Body of pancreas (tissue), 4 donors: Measurements from ENCODE around the gene CDCA4. TPM values are rescaled to one million over a fixed set of nuclear protein-coding genes. Genes with fewer than 3 reads are reported as not detected.
A peak's percentile ranks its signal among the peaks of the same experiment; 100 is the strongest.

ENCODE experiments used
- ATAC-seq: fragments of 150-250 bp; one replicate; pipeline ENCODE4 v1.9.1; 2016
- DNase-seq, 4 donors: peaks; one replicate each; pipeline ENCODE4 v3.0.0-alpha.2; 2019
- H3K27ac ChIP-seq, 4 donors: fragments of 200-600 bp; sonication (generic); 1 replicate in 3 of 4; 2 replicates in 1 of 4; pipeline versions ENCODE4 v1.5.1 to v1.6.1; 2016 to 2019; ENCODE audit warnings: mild to moderate bottlenecking in 1 of 4, mixed read lengths in 1 of 4, moderate library complexity in 1 of 4
- H3K27me3 ChIP-seq, 2 donors: fragments of 200-600 bp; sonication (generic); one replicate each; pipeline ENCODE4 v1.6.0; 2016; ENCODE audit warnings: mild to moderate bottlenecking in 1 of 2
- H3K36me3 ChIP-seq, 2 donors: fragments of 200-600 bp; sonication (generic); replicated peaks in 1 of 2; 2 replicates each; pipeline ENCODE4 v1.5.1; 2016; ENCODE audit warnings: low read depth in 2 of 2; ENCODE audit not compliant: insufficient read depth in 1 of 2
- H3K4me1 ChIP-seq: fragments of 200-600 bp; sonication (generic); one replicate; pipeline ENCODE4 v1.6.0; 2016
- H3K4me3 ChIP-seq, 2 donors: fragments of 200-600 bp; sonication (generic); 1 replicate in 1 of 2; 2 replicates in 1 of 2; pipeline ENCODE4 v1.5.1; 2016 to 2019
- H3K9me3 ChIP-seq, 3 donors: fragments of 200-600 bp; sonication (generic); 1 replicate in 2 of 3; 2 replicates in 1 of 3; pipeline ENCODE4 v1.5.1; 2016
- POLR2A ChIP-seq, 3 donors: fragments of 450-650 bp; IDR thresholded peaks; one replicate each; pipeline ENCODE4 v1.6.1; 2016; ENCODE audit warnings: antibody characterized with exemption in 3 of 3, mild to moderate bottlenecking in 2 of 3
- WGBS, 2 donors: methylation state at CpG; one replicate each; pipeline ENCODE4 v1.1.5; 2017; 5-methylcytosine and 5-hydroxymethylcytosine counted together
- intact Hi-C: fragments of 100-400 bp; cut with DNase I; formaldehyde crosslinking; loops from one replicate; pipeline ENCODE4 v1.15.1; 2023
- total RNA-seq, 2 donors: library from RNA; depleted of rRNA; stranded (reverse); fragments of >200 nt; gene quantifications; one replicate each; pipeline ENCODE4 v1.1.0, GENCODE V29; 2016
- TF ChIP-seq, protein P1 (sequence below), 7 experiments: fragments of 450-650 bp in 4 of 7; fragments of 200-600 bp in 3 of 7; sonication (generic) in 3 of 7; IDR thresholded peaks; one replicate each; pipeline ENCODE4 v1.5.1; 2016 to 2019; ENCODE audit warnings: antibody characterized with exemption in 7 of 7

CDCA4 gene
- total RNA-seq, 2 donors from 2014 or later, result 2.6 to 4.7 TPM

DNA sequence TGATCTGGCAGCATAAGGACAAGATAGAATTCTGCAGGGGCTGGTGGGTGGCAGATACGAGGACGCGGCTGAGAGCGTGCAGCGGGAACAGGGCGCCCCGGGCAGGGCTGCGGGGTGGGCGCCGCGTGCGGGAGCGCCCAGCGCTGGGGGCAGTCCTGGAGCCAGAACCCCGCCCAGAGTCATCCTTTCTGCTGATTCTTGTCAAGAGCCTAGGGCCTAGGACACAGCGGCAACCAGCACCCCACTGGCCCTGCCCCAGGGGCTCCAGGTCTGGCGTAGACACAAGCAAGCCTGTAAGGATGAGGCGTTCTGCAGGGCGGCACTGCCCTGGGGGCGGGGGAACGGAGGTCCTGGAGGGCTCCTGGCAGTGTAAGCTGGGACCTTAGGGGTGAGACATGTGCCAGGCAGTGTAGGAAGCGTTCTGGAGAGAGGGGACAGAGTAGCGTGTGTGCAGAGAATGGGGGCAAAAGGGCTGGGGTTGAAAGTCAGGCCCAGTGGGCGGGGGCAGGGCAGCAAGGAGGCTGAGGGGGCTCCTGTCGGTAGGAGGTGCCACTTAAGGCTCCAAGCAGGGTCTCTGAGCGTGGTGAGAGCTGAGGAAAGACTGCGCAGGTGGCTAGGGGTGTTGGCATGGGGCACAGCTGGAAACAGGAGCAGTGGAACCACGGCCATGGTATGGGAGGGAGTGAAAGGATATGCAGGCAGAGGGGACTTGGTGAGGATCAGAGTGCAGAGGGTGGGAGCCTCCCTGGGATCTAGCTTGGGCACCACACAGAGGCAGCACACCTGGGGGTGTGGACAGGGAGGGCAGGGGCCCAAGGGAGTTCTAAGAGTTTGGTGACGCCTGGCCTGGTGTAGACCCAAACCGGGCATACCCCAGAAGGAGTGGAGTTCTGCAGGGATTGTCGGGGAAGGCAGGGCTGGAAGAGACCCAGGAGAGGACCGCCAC, 41.9 kb downstream of the CDCA4 start:
- H3K36me3 ChIP-seq, result no peaks in the 10 kb centered on the region
- WGBS, 2 donors, result 61 to 84% methylated on average over 26 to 30 of the region's 32 CpGs
- no peak for ATAC-seq
- no peaks in the 10 kb centered on the region for H3K27me3 ChIP-seq
- no peak for TF ChIP-seq POLR2A (IDR thresholded peaks at IDR 0.05)
- TF ChIP-seq, protein P1, sequence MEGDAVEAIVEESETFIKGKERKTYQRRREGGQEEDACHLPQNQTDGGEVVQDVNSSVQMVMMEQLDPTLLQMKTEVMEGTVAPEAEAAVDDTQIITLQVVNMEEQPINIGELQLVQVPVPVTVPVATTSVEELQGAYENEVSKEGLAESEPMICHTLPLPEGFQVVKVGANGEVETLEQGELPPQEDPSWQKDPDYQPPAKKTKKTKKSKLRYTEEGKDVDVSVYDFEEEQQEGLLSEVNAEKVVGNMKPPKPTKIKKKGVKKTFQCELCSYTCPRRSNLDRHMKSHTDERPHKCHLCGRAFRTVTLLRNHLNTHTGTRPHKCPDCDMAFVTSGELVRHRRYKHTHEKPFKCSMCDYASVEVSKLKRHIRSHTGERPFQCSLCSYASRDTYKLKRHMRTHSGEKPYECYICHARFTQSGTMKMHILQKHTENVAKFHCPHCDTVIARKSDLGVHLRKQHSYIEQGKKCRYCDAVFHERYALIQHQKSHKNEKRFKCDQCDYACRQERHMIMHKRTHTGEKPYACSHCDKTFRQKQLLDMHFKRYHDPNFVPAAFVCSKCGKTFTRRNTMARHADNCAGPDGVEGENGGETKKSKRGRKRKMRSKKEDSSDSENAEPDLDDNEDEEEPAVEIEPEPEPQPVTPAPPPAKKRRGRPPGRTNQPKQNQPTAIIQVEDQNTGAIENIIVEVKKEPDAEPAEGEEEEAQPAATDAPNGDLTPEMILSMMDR (IDR thresholded peaks at IDR 0.05), result no peak
- no peaks in the 10 kb centered on the region for H3K9me3 ChIP-seq
- H3K4me3 ChIP-seq, result no peak overlapping the region
- peak overlapping the region in 1 of 4 donors; percentile 61 for H3K27ac ChIP-seq
- intact Hi-C loops, result loop anchor here (5.0 kb wide), 1 partner anchor 68 kb away; no protein-coding TSS in a partner anchor
- peaks cover 64% of the 10 kb centered on the region for H3K4me1 ChIP-seq
- no peak for DNase-seq

DNA sequence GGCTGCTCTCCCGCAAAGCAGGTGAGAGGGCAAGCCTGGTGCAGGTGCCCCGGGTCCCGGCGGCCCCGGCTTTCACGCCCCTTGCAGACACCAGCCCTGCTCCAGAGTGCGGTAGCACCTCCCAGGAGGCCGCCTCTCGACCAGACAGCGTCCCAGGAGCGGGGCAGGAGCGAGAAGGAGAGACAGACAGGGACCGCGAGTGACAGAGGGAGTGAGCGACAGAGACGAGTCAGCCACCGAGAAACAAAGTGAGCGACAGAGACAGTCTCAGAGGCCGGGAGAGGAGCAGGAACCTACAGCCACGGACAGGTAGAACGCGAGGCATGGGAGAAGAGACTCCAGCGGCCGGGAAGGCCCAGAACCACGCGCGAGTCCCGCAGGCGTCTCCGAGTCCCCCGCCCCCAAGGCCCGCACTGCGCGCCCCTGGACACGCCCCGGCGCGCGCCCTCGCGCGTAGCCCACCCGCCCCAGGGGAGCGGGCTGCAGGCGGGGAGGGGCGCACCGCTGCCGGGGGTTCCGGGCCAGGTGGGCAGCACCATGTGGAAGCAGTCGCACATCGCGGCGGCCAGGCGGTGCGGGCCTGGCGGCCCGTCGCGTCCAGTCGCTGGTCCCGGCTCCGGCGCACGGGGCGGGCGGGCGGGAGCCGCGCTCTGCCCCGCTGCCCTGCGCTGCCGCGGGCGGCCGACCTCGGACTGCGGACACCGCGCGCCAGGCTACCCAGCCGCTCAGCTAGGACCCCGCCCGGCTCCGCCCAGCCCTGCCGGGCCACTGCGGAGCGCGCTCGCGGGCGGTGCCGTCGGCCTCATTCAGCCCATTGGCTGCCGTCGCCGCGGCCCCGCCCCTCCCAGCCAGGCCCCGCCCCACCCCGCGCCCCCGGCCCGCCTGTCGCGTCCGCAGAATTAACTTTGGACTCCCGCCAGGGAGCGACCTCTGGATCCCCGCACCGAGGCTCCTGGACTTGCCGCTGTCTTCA, 42.9 kb downstream of the CDCA4 start, which contains the start of gene AHNAK2:
TSS of gene AHNAK2 (minus strand) at position 694 of the 973 bp plus-strand sequence. CDS start at position 557, 137 bp downstream.
- WGBS, 2 donors, result 7 to 8% methylated on average over 33 to 51 of the region's 111 CpGs
- intact Hi-C loops, result loop anchor here (5.0 kb wide), 1 partner anchor 69 kb away; no protein-coding TSS in a partner anchor
- Histone ChIP-seq H3K4me1 (peaks cover 74% of the 10 kb centered on the region), H3K9me3 (no peaks in the 10 kb centered on the region), H3K36me3 (no peaks in the 10 kb centered on the region), H3K27me3 (no peaks in the 10 kb centered on the region), H3K4me3 (peak within 1 kb of the TSS in 1 of 2 donors; percentile 9), H3K27ac (no peak within 1 kb of the TSS)
- TF ChIP-seq, protein P1 (IDR thresholded peaks at IDR 0.05), result no peak
- no peak for TF ChIP-seq POLR2A (IDR thresholded peaks at IDR 0.05)
- peak; percentile 75 to 85 (median 79) for DNase-seq
- peak; percentile 67 for ATAC-seq

DNA sequence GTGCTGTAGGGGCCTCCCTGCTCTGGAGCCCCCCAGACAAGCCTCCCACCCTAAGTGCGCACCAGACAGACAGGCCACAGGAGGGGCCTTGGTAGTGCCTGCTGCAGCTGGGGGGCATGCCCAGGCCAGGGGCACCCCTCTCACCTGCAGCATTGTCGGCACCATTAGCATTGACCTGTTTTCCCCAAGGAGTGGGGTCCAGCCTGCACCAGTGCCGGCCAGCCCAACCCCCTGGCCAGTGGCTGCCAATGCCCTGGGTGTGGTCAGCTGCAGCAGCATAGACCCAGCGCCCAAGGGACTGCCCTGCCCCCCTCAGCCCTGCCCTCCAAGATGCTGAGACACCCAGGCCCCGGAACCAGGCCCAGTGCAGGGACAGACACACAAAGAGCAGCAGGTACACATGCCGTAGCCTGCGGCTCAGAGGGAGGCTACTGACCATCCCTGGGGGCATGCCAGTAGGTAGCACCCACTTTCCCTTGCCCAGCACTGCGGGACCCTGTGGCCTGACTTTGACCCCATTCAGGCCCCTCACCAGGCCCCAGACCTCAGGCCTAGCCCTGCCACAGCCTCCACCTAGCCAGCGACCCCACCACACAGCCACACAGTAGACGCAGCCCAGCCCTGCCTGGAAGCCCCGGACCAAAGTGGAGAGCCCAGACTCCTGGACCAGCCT, 43.7 kb downstream of the CDCA4 start:
- intact Hi-C loops, result loop anchor here (5.0 kb wide), 1 partner anchor 70 kb away; no protein-coding TSS in a partner anchor
- no peak for TF ChIP-seq POLR2A (IDR thresholded peaks at IDR 0.05)
- TF ChIP-seq, protein P1 (IDR thresholded peaks at IDR 0.05), result no peak
- peaks cover 83% of the 10 kb centered on the region for H3K4me1 ChIP-seq
- no peak for ATAC-seq
- DNase-seq, result peak in 1 of 4 donors; percentile 9
- no peaks in the 10 kb centered on the region for H3K27me3 ChIP-seq
- 50 to 100% methylated on average over 1 to 8 of the region's 11 CpGs for WGBS, 2 donors
- H3K4me3 ChIP-seq, result no peak overlapping the region
- no peaks in the 10 kb centered on the region for H3K36me3 ChIP-seq
- H3K27ac ChIP-seq, result no peak overlapping the region
- H3K9me3 ChIP-seq, result no peaks in the 10 kb centered on the region
